Ishikawa (cell line): ENCODE results near the gene DGKD.

Experiments
- CEBPB ChIP-seq: IDR thresholded peaks from 2 replicates; pipeline ENCODE4 v1.6.1; 2012
- CREB1 ChIP-seq: IDR thresholded peaks from 2 replicates; pipeline ENCODE4 v1.6.1; 2012; ENCODE audit warnings: low read depth
- EP300 ChIP-seq: IDR thresholded peaks from 2 replicates; pipeline ENCODE4 v1.6.1; 2012; ENCODE audit warnings: borderline replicate concordance
- FOXM1 ChIP-seq: IDR thresholded peaks from 2 replicates; pipeline ENCODE4 v1.6.1; 2012; ENCODE audit warnings: low read depth, borderline replicate concordance
- NFIC ChIP-seq: IDR thresholded peaks from 2 replicates; pipeline ENCODE4 v1.6.1; 2012
- RAD21 ChIP-seq: IDR thresholded peaks from 2 replicates; pipeline ENCODE4 v1.6.1; 2012; ENCODE audit warnings: low read depth
- REST ChIP-seq: IDR thresholded peaks from 2 replicates; pipeline ENCODE4 v1.6.1; 2012; ENCODE audit warnings: low read depth, mild to moderate bottlenecking

GRCh38 chr2:233423552-233423860 is 69.2 kb downstream of the DGKD start:
- TF ChIP-seq CREB1 (no peak), EP300 (no peak), NFIC (no peak), CEBPB (no peak), FOXM1 (no peak), RAD21 (no peak), REST (no peak)
